ENCODE results near the gene ZNF687. TPM values are rescaled to one million over a fixed set of nuclear protein-coding genes. Genes with fewer than 3 reads are reported as not detected.

Gene ZNF687
- total RNA-seq, 1 experiment from 2014 or later = 56.8 TPM

DNA sequence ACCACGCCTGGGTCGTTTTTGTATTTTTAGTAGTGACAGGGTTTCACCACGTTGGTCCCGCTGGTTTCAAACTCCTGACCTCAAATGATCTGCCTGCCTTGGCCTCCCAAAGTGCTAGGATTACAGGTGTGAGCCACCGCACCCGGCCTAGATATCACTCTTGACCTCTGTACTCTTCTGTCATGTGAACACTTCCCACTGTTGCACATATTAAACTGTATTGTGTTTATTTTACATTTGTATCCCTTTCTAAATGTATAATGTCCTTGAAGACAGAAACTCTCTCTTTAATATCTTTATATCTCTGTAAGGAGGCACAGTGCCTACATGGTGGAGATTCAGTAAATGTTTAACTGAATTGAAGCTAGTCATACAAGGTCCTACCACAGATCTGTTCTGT lies 46.9 kb upstream of the ZNF687 start (continued):
- TF ChIP-seq ZNF138 (CRISPR knock-in tag; conservative IDR thresholded peaks at IDR 0.05) (no peak), EMX1 (CRISPR knock-in tag; IDR thresholded peaks at IDR 0.05) (no peak), NR3C1 (CRISPR knock-in tag; conservative IDR thresholded peaks at IDR 0.05; ENCODE audit: low read depth) (no peak)

DNA sequence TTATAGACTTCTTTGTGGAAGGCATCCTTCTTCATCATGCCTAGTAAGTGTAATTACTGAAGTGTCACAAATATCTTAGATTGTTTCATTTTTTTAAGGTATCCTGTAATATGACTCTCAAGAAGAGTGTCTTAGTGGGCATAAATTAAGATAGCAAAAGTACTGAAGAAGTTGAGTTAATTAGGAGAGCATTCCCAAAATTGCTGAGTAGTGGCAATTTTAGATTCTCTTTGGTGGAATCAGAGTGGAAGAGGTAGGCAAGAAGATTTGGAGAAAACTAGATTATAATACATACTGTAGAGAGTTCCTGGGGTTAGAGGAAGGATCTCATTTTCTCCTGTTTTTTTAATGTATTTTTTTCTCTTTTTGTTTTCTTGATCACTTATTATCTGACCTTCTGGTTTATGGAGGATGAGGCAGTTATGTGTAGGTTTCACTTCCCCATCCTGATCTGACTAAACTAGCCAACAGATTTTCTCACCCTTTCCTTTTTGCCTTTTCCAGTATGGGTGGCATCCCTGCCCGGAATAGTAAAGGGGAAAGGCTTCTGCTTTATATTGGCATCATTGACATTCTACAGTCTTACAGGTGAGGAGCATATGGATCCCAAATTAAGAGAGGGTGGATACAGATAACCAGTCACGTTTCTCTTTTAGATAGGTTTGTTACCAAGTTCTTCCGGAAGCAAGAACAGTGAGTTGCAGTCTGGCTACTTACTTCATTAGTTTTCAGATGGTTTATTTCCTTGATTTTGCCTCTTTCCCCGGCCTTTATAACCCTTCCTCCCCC lies 44.2 kb upstream of the ZNF687 start:
- H3K4me3 Mint-ChIP-seq = no peak overlapping the region
- ChIA-PET CTCF (interaction anchor here (1.5 kb wide), 1 partner anchor 14 kb away, joined by 3 read pairs; no protein-coding TSS in a partner anchor), POLR2A (no interaction called here)
- no peaks in the 10 kb centered on the region for H3K4me1 Mint-ChIP-seq
- no peaks in the 10 kb centered on the region for H3K27me3 Mint-ChIP-seq (ENCODE audit: low read depth)
- H3K27ac Mint-ChIP-seq = no peak overlapping the region
- peaks cover 84% of the 10 kb centered on the region for H3K36me3 Mint-ChIP-seq
- ATAC-seq (no peak), DNase-seq (ENCODE audit: low spot score) (no peak)
- no peaks in the 10 kb centered on the region for H3K9me3 Mint-ChIP-seq
- TF ChIP-seq ZNF396 (CRISPR knock-in tag; IDR thresholded peaks at IDR 0.05; ENCODE audit: borderline replicate concordance) (no peak), GTF2I (CRISPR knock-in tag; conservative IDR thresholded peaks at IDR 0.05) (no peak), ZNF138 (CRISPR knock-in tag; conservative IDR thresholded peaks at IDR 0.05) (no peak), FOXK1 (CRISPR knock-in tag; IDR thresholded peaks at IDR 0.05) (no peak), NR2C2 (CRISPR knock-in tag; IDR thresholded peaks at IDR 0.05) (no peak), JUN (CRISPR knock-in tag; IDR thresholded peaks at IDR 0.05) (no peak), ELF4 (CRISPR knock-in tag; IDR thresholded peaks at IDR 0.05; ENCODE audit: low read depth) (no peak), OVOL2 (CRISPR knock-in tag; IDR thresholded peaks at IDR 0.05; ENCODE audit: borderline replicate concordance) (no peak), NFYB (CRISPR knock-in tag; conservative IDR thresholded peaks at IDR 0.05; ENCODE audit: low read depth) (no peak), NR1H2 (CRISPR knock-in tag; IDR thresholded peaks at IDR 0.05) (no peak), GABPB1 (CRISPR knock-in tag; IDR thresholded peaks at IDR 0.05) (no peak)
- TF ChIP-seq, protein P1, sequence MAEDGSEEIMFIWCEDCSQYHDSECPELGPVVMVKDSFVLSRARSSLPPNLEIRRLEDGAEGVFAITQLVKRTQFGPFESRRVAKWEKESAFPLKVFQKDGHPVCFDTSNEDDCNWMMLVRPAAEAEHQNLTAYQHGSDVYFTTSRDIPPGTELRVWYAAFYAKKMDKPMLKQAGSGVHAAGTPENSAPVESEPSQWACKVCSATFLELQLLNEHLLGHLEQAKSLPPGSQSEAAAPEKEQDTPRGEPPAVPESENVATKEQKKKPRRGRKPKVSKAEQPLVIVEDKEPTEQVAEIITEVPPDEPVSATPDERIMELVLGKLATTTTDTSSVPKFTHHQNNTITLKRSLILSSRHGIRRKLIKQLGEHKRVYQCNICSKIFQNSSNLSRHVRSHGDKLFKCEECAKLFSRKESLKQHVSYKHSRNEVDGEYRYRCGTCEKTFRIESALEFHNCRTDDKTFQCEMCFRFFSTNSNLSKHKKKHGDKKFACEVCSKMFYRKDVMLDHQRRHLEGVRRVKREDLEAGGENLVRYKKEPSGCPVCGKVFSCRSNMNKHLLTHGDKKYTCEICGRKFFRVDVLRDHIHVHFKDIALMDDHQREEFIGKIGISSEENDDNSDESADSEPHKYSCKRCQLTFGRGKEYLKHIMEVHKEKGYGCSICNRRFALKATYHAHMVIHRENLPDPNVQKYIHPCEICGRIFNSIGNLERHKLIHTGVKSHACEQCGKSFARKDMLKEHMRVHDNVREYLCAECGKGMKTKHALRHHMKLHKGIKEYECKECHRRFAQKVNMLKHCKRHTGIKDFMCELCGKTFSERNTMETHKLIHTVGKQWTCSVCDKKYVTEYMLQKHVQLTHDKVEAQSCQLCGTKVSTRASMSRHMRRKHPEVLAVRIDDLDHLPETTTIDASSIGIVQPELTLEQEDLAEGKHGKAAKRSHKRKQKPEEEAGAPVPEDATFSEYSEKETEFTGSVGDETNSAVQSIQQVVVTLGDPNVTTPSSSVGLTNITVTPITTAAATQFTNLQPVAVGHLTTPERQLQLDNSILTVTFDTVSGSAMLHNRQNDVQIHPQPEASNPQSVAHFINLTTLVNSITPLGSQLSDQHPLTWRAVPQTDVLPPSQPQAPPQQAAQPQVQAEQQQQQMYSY (CRISPR knock-in tag; IDR thresholded peaks at IDR 0.05) = no peak
- TF ChIP-seq, protein P2, sequence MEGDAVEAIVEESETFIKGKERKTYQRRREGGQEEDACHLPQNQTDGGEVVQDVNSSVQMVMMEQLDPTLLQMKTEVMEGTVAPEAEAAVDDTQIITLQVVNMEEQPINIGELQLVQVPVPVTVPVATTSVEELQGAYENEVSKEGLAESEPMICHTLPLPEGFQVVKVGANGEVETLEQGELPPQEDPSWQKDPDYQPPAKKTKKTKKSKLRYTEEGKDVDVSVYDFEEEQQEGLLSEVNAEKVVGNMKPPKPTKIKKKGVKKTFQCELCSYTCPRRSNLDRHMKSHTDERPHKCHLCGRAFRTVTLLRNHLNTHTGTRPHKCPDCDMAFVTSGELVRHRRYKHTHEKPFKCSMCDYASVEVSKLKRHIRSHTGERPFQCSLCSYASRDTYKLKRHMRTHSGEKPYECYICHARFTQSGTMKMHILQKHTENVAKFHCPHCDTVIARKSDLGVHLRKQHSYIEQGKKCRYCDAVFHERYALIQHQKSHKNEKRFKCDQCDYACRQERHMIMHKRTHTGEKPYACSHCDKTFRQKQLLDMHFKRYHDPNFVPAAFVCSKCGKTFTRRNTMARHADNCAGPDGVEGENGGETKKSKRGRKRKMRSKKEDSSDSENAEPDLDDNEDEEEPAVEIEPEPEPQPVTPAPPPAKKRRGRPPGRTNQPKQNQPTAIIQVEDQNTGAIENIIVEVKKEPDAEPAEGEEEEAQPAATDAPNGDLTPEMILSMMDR (IDR thresholded peaks at IDR 0.05) = no peak
- TF ChIP-seq, protein P3, sequence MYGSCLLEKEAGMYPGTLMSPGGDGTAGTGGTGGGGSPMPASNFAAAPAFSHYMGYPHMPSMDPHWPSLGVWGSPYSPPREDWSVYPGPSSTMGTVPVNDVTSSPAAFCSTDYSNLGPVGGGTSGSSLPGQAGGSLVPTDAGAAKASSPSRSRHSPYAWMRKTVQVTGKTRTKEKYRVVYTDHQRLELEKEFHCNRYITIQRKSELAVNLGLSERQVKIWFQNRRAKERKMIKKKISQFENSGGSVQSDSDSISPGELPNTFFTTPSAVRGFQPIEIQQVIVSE (CRISPR knock-in tag; IDR thresholded peaks at IDR 0.05; ENCODE audit: borderline replicate concordance) = no peak
- TF ChIP-seq, protein P4, sequence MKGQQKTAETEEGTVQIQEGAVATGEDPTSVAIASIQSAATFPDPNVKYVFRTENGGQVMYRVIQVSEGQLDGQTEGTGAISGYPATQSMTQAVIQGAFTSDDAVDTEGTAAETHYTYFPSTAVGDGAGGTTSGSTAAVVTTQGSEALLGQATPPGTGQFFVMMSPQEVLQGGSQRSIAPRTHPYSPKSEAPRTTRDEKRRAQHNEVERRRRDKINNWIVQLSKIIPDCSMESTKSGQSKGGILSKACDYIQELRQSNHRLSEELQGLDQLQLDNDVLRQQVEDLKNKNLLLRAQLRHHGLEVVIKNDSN (CRISPR knock-in tag; IDR thresholded peaks at IDR 0.05) = no peak
- TF ChIP-seq, protein P5, sequence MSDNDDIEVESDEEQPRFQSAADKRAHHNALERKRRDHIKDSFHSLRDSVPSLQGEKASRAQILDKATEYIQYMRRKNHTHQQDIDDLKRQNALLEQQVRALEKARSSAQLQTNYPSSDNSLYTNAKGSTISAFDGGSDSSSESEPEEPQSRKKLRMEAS (CRISPR knock-in tag; IDR thresholded peaks at IDR 0.05) = no peak
- TF ChIP-seq, protein P6, sequence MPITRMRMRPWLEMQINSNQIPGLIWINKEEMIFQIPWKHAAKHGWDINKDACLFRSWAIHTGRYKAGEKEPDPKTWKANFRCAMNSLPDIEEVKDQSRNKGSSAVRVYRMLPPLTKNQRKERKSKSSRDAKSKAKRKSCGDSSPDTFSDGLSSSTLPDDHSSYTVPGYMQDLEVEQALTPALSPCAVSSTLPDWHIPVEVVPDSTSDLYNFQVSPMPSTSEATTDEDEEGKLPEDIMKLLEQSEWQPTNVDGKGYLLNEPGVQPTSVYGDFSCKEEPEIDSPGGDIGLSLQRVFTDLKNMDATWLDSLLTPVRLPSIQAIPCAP (CRISPR knock-in tag; IDR thresholded peaks at IDR 0.05) = no peak
- TF ChIP-seq, protein P7, sequence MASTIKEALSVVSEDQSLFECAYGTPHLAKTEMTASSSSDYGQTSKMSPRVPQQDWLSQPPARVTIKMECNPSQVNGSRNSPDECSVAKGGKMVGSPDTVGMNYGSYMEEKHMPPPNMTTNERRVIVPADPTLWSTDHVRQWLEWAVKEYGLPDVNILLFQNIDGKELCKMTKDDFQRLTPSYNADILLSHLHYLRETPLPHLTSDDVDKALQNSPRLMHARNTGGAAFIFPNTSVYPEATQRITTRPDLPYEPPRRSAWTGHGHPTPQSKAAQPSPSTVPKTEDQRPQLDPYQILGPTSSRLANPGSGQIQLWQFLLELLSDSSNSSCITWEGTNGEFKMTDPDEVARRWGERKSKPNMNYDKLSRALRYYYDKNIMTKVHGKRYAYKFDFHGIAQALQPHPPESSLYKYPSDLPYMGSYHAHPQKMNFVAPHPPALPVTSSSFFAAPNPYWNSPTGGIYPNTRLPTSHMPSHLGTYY (CRISPR knock-in tag; IDR thresholded peaks at IDR 0.05) = no peak
- TF ChIP-seq, protein P8, sequence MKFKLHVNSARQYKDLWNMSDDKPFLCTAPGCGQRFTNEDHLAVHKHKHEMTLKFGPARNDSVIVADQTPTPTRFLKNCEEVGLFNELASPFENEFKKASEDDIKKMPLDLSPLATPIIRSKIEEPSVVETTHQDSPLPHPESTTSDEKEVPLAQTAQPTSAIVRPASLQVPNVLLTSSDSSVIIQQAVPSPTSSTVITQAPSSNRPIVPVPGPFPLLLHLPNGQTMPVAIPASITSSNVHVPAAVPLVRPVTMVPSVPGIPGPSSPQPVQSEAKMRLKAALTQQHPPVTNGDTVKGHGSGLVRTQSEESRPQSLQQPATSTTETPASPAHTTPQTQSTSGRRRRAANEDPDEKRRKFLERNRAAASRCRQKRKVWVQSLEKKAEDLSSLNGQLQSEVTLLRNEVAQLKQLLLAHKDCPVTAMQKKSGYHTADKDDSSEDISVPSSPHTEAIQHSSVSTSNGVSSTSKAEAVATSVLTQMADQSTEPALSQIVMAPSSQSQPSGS (CRISPR knock-in tag; IDR thresholded peaks at IDR 0.05; ENCODE audit: borderline replicate concordance, low read depth) = no peak
